Activated B cell treated with CpG ODN at 0.5 μM for 24 hours (primary cell): Measurements from ENCODE around the gene SAMD4A. TPM values are rescaled to one million over a fixed set of nuclear protein-coding genes. Genes with fewer than 3 reads are reported as not detected.

Source experiments
- ATAC-seq: fragments of 200-7000 bp; cut with Tn5 transposase; one replicate; pipeline ENCODE4 v1.10.0; 2021; ENCODE audit warnings: low read depth, mild to moderate bottlenecking, moderate library complexity
- CTCF ChIA-PET: fragments of 350-600 bp; sonication (Branson Sonifier 250); formaldehyde crosslinking; loops from one replicate; lab custom pipeline; 2021; ENCODE audit warnings: antibody characterized with exemption; lab: Charles Lee
- POLR2A ChIA-PET: fragments of 350-600 bp; sonication (Branson Sonifier 250); formaldehyde crosslinking; loops from one replicate; lab custom pipeline; 2021; ENCODE audit warnings: antibody characterized with exemption; lab: Charles Lee
- DNase-seq: peaks from one replicate; pipeline ENCODE4 v3.0.0; 2022
- H3K27ac Mint-ChIP-seq: one replicate; pipeline ENCODE4 v1.8.0; 2020; ENCODE audit warnings: mixed read lengths
- H3K27me3 Mint-ChIP-seq: one replicate; pipeline ENCODE4 v1.8.0; 2021; ENCODE audit warnings: mixed read lengths
- H3K36me3 Mint-ChIP-seq: one replicate; pipeline ENCODE4 v1.8.0; 2021; ENCODE audit warnings: low read depth, mixed read lengths
- H3K4me1 Mint-ChIP-seq: one replicate; pipeline ENCODE4 v1.8.0; 2021; ENCODE audit warnings: mixed read lengths
- H3K4me3 Mint-ChIP-seq: one replicate; pipeline ENCODE4 v1.8.0; 2020; ENCODE audit warnings: mild to moderate bottlenecking, mixed read lengths
- H3K9me3 Mint-ChIP-seq: one replicate; pipeline ENCODE4 v1.8.0; 2020; ENCODE audit warnings: mixed read lengths
- CTCF ChIP-seq: fragments of 200-600 bp; IDR thresholded peaks from one replicate; pipeline ENCODE4 v1.8.0; 2022; ENCODE audit warnings: antibody characterized with exemption, mild to moderate bottlenecking
- intact Hi-C: fragments of 100-400 bp; cut with micrococcal nuclease; formaldehyde crosslinking; loops from one replicate; pipeline ENCODE4 v1.15.1; 2024
- total RNA-seq: library from RNA; stranded (reverse); gene quantifications from 2 replicates; pipeline ENCODE4 v1.2.3, GENCODE V29; 2022

Gene SAMD4A
- total RNA-seq, 1 donor from 2014 or later, result 8.7 TPM

GRCh38 chr14:54698501-54698900 is 131.6 kb downstream of the SAMD4A start:
- ATAC-seq, result no peak
- H3K27me3 Mint-ChIP-seq, result no peaks in the 10 kb centered on the region
- no peaks in the 10 kb centered on the region for H3K9me3 Mint-ChIP-seq
- H3K4me1 Mint-ChIP-seq, result no peaks in the 10 kb centered on the region
- H3K36me3 Mint-ChIP-seq, result peaks cover 6% of the 10 kb centered on the region
- intact Hi-C loops, result no loop called here
- H3K4me3 Mint-ChIP-seq, result no peak overlapping the region
- TF ChIP-seq CTCF, result no peak
- no peak overlapping the region for H3K27ac Mint-ChIP-seq
- ChIA-PET CTCF (no interaction called here), POLR2A (no interaction called here)
- DNase-seq, result no peak

- no peaks in the 10 kb centered on the region for H3K27me3 Mint-ChIP-seq
- H3K36me3 Mint-ChIP-seq, result peaks cover 6% of the 10 kb centered on the region
- ATAC-seq (no peak), DNase-seq (no peak)
- ChIA-PET CTCF (no interaction called here), POLR2A (no interaction called here)
- no peaks in the 10 kb centered on the region for H3K9me3 Mint-ChIP-seq
- TF ChIP-seq CTCF, result no peak
- no peak overlapping the region for H3K4me3 Mint-ChIP-seq
- intact Hi-C loops, result no loop called here
- H3K4me1 Mint-ChIP-seq, result no peaks in the 10 kb centered on the region
- no peak overlapping the region for H3K27ac Mint-ChIP-seq
Observed at GRCh38 chr14:54698966-54699530, 132.1 kb downstream of the SAMD4A start.

- H3K4me1 Mint-ChIP-seq, result no peaks in the 10 kb centered on the region
- no peak for TF ChIP-seq CTCF
- ATAC-seq (no peak), DNase-seq (no peak)
- H3K27ac Mint-ChIP-seq, result no peak overlapping the region
- H3K36me3 Mint-ChIP-seq, result peaks cover 6% of the 10 kb centered on the region
- POLR2A ChIA-PET, result no interaction called here
- intact Hi-C loops, result no loop called here
- no peaks in the 10 kb centered on the region for H3K9me3 Mint-ChIP-seq
- H3K4me3 Mint-ChIP-seq, result no peak overlapping the region
- CTCF ChIA-PET, result no interaction called here
- H3K27me3 Mint-ChIP-seq, result no peaks in the 10 kb centered on the region
Observed at GRCh38 chr14:54699735-54700134, 132.8 kb downstream of the SAMD4A start.

- H3K4me3 Mint-ChIP-seq, result no peak overlapping the region
- H3K27ac Mint-ChIP-seq, result no peak overlapping the region
- POLR2A ChIA-PET, result interaction anchor here (0.7 kb wide), 1 partner anchor 16 kb away, joined by 6 read pairs; no protein-coding TSS in a partner anchor
- H3K36me3 Mint-ChIP-seq, result peaks cover 6% of the 10 kb centered on the region
- DNase-seq (no peak), ATAC-seq (no peak)
- no peaks in the 10 kb centered on the region for H3K4me1 Mint-ChIP-seq
- TF ChIP-seq CTCF, result no peak
- H3K27me3 Mint-ChIP-seq, result no peaks in the 10 kb centered on the region
- CTCF ChIA-PET, result interaction anchor here (1.2 to 1.3 kb wide), 2 partner anchors 9 to 19 kb away, joined by 3 read pairs; no protein-coding TSS in a partner anchor
- H3K9me3 Mint-ChIP-seq, result no peaks in the 10 kb centered on the region
- intact Hi-C loops, result no loop called here
Observed at GRCh38 chr14:54700717-54701116, 133.8 kb downstream of the SAMD4A start.

GRCh38 chr14:54702014-54702491 is 135.1 kb downstream of the SAMD4A start:
- TF ChIP-seq CTCF, result no peak
- ChIA-PET POLR2A (interaction anchor here (0.6 kb wide), 1 partner anchor 134 kb away, joined by 4 read pairs; no protein-coding TSS in a partner anchor), CTCF (interaction anchor here (1.2 kb wide), 1 partner anchor 18 kb away, joined by 3 read pairs; no protein-coding TSS in a partner anchor)
- intact Hi-C loops, result no loop called here
- DNase-seq, result no peak
- no peak overlapping the region for H3K27ac Mint-ChIP-seq
- peaks cover 2% of the 10 kb centered on the region for H3K4me1 Mint-ChIP-seq
- no peaks in the 10 kb centered on the region for H3K9me3 Mint-ChIP-seq
- no peaks in the 10 kb centered on the region for H3K27me3 Mint-ChIP-seq
- H3K4me3 Mint-ChIP-seq, result no peak overlapping the region
- H3K36me3 Mint-ChIP-seq, result peaks cover 6% of the 10 kb centered on the region
- no peak for ATAC-seq
